Measurements from ENCODE around the gene C2orf49.

The C2orf49 gene

DNA sequence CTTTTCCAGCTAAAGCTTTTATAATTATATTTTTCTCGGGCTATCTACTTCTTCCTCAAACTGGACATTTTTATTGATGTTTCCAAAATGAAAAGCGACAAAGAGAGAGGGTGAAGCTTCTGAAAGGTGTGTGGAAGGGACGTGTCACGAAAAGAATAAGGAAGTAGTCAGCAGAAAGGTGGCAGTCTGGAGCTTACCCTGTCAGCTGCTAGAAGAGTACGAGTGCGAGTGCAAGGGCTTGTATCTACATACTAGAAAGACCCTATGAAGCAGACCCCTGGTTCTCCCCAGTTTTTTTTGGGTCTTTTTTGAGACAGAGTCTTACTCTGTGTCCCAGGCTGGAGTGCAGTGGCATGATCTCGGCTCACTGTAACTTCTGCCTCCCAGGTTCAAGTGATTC lies 46.9 kb downstream of the C2orf49 start:
- no peak for DNase-seq

DNA sequence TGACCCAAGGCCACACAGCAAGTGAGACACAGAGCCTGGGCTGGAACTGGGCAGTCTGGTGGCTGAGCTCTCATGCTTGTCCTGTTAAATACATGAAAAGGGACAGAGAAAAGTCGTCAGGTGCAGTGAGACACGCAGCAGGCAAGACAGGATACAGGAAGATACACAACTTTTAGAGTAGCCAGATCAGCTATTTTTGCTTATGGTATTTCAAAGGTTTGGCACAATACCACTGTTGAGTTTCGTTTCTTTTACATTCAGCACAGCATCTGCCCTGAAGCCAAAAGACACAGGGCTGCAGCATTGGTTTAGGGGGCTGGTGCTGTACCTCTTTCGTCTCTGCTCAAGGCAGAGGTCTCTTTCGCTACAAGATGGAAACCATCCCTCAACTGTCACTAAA lies 47.5 kb downstream of the C2orf49 start:
- no peak for DNase-seq

DNA sequence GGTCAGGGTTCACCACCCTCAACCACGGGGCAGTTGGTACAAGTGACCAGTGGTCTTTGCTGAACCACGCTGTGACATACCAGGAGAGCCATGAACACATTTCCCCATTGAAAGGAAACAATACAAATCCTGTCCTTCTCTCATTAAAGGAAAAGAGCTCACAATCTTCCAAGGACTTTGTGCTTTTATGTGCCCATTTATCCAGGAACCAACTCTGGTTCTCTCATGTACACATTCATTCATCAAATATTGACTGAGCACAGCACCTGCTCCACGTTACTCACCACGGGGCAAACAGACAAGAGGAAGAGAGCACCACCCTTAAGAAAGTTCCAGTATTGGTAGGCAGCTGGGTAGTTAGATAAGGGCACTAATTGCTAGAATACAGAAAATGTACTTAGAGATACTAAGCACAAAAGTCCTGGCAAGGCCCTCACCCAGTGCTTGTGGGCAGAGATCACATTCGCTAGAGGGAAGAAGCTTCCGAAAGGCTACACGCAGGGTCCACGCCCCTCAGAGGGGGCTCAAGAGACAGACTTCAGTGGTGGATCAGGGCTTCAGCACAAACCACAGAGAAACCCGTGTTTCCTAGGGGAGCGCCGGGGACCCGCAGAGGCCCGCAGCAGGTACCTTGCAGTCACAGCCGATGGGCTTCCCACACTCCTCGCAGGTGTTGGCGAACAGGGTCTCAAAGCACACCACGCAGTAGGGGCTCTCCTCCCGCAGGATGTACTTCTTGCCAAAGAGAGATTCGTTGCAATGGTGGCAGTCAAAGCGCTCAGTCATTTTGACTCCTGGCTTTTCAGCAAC lies 48.6 kb downstream of the C2orf49 start:
- no peak for DNase-seq

DNA sequence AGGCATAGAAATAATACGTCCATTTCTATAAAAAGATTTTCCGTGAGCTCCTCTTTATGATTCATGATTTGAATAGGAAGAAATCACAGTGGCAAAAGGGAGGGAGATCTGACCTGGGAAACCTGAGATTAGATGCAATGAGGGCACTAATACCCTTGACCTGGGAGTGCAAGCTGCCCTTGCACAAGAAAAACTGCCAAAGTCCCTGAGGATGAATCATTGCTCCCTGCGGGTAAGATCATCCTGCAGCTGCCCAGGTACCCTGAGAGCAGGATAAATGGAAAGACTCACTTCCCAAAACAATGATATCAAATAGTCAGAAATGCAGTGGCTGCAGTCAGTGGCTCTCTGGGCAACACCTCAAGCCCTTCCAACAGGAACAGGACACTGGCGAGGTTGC lies 49.9 kb downstream of the C2orf49 start:
- no peak for DNase-seq

DNA sequence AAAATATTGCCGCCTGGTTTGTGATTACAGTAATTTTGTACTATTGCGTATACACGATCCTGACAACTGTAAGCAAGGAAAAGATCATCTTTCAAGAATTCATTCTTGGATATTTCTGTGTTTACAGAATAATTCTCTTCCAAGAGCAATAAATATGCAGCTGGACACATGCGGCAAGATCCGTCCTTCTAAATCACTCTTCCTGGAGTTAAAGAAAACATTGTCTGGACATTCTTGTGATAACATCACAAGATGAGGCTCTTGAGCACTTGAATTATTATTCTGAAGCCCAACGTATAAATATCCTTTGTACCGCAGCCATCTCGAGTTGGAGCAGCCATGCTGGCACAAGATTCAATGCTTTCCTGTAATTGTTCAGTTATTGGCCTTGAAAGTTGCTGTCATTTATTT lies 51.6 kb downstream of the C2orf49 start:
- no peak for DNase-seq

DNA sequence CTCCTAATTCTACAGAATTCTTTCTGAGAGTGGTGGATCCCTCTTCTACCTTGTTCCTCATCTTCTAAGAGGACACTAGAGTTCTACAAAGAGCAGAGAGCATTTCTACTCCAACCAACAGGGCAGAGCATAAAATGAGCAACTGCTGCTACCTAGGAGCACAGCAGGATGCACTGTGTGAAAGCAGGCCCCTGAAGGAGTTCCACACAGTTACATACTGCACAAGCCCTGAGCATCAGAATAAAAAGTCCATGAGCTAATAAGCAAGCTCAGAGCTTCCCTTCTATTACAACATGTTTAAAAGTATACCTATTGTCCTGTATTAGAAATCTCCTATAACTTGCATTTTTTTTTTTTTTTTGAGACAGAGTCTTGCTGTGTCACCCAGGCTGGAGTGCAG lies 53.1 kb downstream of the C2orf49 start:
- no peak for DNase-seq

DNA sequence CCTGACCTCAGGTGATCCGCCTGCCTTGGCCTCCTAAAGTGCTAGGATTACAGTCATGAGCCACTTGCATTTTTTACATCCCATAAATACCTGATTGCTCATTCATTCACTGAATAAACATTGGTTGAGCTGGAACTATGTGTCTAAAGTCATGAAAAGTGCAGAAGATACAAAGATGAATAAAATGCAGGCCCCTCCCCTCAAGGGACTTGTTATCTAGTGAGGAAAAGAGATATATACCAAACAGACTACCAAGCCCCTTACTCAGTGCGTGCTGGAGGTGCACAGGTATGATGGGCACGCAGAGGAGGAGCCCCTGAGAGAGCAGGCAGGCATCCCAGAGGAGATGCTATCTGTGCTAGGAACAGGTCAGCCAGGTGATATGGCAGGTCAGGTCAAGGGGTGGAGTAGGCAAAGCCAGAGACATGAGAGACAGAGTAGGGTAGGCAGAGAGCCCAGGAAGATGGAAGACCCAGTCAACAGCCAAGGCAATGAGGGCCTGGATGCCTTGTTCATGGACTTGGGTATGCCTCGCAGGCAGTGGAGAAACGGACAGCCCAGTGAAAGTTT lies 53.8 kb downstream of the C2orf49 start:
- no peak for DNase-seq

DNA sequence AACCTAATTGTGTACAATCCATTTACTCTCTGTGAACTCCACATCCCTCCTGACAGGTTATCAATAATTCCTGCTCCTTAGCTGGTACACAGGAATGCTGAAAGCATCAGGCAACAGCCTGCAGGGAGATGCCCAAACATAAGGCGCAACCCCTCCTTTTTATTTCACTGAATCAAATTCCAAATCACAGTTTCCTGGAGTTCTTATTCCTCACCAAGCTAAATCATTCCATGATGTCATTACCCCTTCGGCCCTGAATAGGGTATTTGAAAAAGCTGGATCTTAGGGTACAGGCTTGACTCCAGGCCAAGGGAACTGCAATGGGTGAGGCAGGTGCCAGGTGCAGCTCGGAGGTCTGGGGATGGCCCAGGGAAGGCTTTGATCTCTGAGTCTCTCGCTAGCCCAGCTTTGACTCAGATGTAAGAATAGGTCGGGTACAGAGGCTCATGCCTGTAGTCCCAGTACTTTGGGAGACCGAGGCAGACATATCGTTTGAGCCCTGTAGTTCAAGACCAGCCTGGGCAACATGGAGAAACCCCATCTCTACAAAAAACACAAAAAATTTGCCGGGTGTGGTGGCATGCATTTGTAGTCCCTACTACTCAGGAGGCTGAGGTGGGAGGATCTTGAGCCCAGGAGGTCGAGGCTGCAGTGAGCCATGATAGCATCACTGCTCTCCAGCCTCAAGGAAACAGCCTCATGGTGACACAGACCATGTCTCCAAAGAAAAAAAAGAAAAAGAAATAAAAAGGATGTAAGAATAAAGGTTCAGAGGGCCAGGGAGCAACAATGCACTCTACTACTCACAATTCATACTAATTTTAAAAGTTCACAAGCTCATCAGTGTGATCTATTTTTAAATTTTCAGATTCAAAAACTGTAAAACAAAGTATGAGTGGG lies 54.7 kb downstream of the C2orf49 start:
- no peak for DNase-seq

DNA sequence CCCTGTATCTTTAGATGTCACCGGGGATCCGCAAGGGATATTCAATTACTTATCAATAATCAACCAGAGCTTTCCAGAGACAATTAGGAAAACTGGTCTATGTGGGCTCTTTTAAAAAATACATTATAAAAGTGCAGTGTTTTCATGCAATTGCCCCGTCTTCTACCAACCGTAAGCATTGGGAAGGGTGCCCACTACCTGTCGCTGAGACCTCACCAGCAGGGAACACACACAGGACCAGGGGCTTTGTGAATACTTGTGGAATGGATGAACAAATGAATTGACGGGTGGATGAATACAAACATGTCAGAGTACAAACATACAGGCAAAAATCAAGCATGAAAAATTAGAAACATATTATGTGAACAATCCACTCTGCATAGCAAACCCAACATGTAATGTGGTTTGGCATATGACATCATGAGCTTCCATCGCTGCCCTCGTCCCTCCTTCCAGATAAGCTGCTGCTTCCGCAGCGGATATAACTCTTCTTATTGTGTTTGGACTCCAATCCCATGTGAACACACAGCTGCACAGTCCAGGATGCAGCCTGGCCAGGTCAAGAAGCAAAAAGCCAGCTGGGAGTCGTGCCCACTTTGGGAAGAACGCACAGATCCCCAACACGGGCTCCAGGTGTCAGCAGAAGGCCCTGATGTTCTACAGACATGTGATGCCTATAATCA lies 56.2 kb downstream of the C2orf49 start:
- no peak for DNase-seq

DNA sequence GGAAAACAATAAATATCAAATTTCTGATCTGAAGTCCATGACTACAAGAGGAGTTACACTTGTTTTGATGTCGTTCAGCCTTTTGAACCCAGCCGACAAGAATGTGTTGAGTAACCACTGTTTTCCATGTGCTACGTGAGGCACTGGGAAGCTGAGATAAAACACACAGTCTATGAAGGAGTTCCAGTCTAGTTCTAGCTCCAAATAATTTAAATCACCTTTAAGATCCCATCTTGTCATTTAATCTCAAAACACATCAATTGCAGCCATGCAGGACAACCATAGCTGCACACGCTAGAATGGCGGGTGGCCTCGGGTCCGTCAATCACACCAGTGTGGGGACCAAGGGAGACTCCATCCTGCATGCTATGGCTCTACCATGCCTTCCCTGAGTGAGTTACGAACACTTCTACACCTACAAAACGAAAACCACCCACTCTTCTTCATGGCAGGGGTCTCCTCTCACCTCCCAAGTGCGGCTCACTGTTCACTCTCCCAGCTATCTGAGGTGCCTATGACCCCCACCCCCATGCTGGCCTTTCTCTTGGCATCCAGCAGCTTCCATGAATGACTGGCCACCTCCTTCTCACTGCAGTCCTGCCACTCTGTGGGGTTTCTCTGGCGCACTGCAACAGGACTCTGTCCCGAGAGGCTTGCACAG lies 57.7 kb downstream of the C2orf49 start:
- DNase-seq: no peak

DNA sequence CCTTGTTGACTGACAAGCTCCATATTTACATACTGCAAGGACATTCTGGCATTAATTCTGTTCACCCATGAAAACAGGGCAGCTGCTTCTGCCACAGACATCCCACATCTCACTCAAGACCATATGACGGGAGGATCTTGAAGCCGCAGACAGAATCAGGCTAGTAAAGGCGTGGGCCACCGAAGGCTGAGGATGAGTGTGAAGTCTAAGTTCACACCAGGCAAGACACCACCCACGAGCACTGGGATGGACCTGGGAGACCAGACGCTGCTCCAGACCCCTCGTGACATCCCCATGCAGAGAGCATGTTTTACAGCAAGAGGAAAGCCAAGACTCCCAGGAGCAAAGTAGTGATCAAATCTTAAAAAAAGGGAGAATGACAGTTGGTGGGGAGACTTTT lies 58.4 kb downstream of the C2orf49 start:
- no peak for DNase-seq

DNA sequence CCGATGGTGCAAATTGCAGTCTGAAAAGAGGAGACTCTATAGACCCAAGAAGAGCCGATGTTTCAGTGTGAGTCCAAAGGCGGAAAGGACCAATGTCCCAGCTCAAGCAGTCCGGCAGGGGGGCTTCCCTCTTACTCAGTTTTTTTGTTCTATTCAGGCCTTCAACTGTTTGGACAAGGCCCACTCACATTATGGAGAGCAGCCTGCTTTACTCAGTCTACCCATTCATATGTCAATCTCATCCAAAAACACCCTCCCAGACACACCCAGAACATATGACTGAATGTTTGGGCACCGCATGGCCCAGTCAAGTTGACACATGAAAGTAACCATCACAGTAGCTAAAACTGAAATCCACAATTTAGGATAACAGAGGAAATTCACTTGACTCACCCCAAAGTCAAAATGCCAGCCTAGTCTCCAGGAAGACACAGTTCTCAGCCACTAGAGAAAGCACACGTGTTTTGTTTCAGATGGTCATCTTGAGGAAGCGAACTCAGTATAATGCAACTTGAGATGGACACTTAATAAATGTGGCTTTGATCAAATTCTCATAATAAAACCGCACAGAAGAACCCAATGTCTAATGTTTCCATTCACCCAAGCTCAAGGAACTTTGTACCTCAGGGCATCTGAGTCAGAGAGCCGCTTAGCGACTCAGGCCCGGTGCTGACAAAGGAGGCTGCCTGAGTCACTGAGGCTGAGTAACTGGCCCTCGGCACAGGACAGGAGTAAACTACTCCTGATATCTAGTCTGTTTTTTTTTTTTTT lies 59.1 kb downstream of the C2orf49 start:
- DNase-seq: no peak

DNA sequence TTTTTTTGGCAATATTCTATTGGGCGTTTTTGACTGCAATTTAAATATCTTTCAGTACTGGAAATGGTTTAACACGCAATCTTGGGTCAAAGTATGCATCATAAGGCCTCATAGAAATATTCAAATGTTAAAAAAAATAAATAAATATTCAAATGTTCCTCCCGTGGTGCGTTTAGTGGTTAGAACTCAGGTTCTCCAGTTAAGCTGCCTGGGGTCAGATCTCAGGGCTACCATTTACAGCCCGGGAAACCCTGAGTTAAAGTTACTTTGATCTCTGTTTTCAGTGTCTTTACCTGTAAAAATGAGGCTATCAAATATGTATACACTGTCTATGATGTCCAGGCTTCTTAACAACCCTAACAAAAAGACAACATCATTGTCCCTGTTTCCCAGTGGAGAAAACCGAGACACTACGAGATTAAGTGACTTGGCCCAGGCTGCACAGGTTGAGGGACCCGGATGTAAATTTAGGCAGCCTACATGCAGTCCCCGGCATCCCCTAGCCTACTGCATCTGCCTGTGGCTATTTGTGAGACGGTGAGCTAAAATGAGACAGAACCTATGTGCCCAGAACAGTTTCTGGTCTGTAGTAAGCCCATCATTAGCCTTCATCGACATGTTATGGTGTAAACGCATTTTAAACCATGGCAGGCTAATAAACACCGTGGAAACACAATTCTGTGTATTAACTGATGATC lies 59.8 kb downstream of the C2orf49 start:
- no peak for DNase-seq

DNA sequence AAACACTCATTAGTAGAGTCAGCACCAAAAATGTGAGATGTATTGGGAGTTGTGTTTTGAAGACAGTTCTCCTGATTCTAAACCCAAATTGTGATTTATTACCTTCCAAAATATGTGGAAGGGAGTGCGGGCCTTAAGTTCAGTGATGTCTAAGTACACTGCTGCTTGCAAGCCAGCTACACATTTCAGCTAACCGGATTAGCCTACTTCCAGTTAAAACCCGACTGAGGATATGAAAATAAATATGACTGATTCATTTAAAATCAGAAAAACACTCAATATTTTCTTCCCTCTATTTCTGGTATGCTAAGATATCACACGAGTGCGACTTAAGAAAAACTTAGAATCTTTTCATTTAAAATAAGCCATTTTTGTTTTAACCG lies 60.6 kb downstream of the C2orf49 start:
- DNase-seq: peak; percentile 1

DNA sequence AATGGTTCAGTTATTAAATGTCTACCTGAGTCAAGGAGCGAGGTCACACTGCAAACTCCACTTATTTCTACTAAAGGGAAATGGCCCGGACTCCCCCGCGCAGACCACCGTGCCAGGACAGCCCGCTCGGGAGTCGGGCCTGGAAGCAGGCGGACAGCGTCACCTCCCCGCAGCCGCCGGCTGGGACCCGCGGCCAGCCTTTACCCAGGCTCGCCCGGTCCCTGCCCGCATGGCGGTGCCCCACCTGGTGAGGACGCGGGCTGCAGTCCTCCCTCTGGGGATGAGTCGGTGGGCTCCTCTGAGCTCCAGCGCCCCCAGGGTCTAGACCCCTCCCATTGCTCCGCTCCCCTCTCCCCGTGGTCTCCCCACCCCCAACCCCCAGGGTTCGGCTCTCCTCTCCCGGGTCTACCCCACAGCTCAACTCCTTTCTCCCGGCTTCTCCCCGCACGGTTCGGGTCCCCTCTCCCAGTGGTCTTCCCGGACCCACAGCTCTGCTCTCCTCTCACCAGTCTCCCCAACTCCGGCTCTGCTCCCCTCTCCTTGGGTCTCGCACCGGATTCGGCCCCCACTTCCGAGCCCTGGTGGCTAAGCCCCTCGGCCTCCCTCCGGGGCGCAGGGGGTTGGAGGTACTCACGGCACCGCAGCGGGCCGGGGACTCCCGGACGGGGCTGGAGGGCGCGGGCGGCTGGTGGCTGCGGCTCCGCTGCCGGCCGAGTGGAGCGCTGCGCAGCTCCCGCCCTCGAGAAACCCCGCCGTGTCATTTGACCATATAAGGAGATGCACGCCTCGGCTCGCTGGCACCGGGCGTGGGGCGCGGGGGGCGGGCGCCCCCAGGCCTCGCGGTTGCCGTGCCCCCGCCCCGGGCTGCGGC lies 61.2 kb downstream of the C2orf49 start, which contains the start of gene FHL2:
Gene FHL2, minus strand, starts transcription at position 716 of the 871 bp plus-strand sequence. CDS start 12,535 bp downstream, outside the sequence.
- peak; percentile 78 for DNase-seq
